HG02678 (cell line): Measurements from ENCODE around the gene ANKMY1.

Experiments
- ATAC-seq: cut with Tn5 transposase; IDR thresholded peaks from one replicate; pipeline ENCODE4 v1.9.1; 2021; ENCODE audit warnings: mild to moderate bottlenecking, moderate library complexity; ENCODE audit not compliant: unreplicated experiment

ANKMY1 gene

GRCh38 chr2:240557808-240558207, at the start of gene ANKMY1:
ANKMY1 (minus strand) TSS chr2:240557988; CDS start chr2:240557335, 653 bp downstream.
- no peak for ATAC-seq

GRCh38 chr2:240605867-240606743, 48.3 kb upstream of the ANKMY1 start:
- no peak for ATAC-seq

- ATAC-seq, result no peak
These were observed 47.3 kb upstream of the ANKMY1 start for GRCh38 chr2:240604939-240605716.

- ATAC-seq, result no peak
These were observed 46.6 kb upstream of the ANKMY1 start for GRCh38 chr2:240604291-240604938.

GRCh38 chr2:240603846-240604245, 46.1 kb upstream of the ANKMY1 start:
- ATAC-seq, result no peak

GRCh38 chr2:240603081-240603835, 45.5 kb upstream of the ANKMY1 start:
- no peak for ATAC-seq

GRCh38 chr2:240602266-240603050, 44.7 kb upstream of the ANKMY1 start:
- no peak for ATAC-seq

GRCh38 chr2:240601831-240602160, 44.0 kb upstream of the ANKMY1 start:
- ATAC-seq, result no peak

GRCh38 chr2:240601061-240601830, 43.5 kb upstream of the ANKMY1 start:
- ATAC-seq, result no peak

- ATAC-seq, result no peak
These were observed 42.7 kb upstream of the ANKMY1 start for GRCh38 chr2:240600451-240600961.

GRCh38 chr2:240599141-240599583, 41.4 kb upstream of the ANKMY1 start:
- no peak for ATAC-seq

- no peak for ATAC-seq
These were observed 40.6 kb upstream of the ANKMY1 start for GRCh38 chr2:240598311-240598911.

GRCh38 chr2:240597419-240598181, 39.8 kb upstream of the ANKMY1 start:
- ATAC-seq, result no peak

- no peak for ATAC-seq
These were observed 39.2 kb upstream of the ANKMY1 start for GRCh38 chr2:240597054-240597418.

- ATAC-seq, result no peak
These were observed 38.7 kb upstream of the ANKMY1 start for GRCh38 chr2:240596491-240596931.

GRCh38 chr2:240596080-240596460, 38.3 kb upstream of the ANKMY1 start:
- no peak for ATAC-seq

- ATAC-seq, result no peak
These were observed 37.7 kb upstream of the ANKMY1 start for GRCh38 chr2:240595381-240596079.
